Measurements from ENCODE around the gene RNF149. TPM values are rescaled to one million over a fixed set of nuclear protein-coding genes. Genes with fewer than 3 reads are reported as not detected.

RNF149 gene
- total RNA-seq, 1 experiment from 2014 or later: 40.2 TPM

DNA sequence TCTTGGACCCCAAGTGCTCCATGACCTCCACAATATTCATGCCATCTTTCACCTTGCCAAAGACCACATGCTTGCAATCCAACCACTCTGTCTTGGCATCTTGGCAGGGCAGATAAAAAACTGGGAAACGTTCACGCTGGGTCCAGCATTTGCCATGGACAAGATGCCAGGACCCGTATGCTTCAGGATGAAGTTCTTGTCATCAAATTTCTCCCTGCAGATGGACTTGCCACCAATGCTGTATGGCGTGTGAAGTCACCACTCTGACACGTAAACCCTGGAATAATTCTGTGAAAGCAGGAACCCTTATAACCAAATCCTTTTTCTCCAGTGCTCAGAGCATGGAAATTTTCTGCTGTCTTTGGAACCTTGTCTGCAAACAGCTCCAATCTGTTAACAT lies 34.4 kb downstream of the RNF149 start:
- H3K4me2 ChIP-seq (ENCODE audit: low read length): no peak overlapping the region
- no peak for DNase-seq (ENCODE audit: low read depth, low spot score)
- H2AFZ ChIP-seq (ENCODE audit: low read depth, low read length, poor library complexity, severe bottlenecking): no peak overlapping the region
- intact Hi-C loops (cut with micrococcal nuclease): no loop called here
- ChIA-PET POLR2A (interaction anchor here (0.7 kb wide), 1 partner anchor 24 kb away, joined by 3 read pairs; no protein-coding TSS in a partner anchor), RAD21 (ENCODE audit: low non-redundant PET in 1 of 2, low total read pairs in 2 of 2, uncharacterized antibody in 2 of 2, unreplicated experiment in 2 of 2) (no interaction called here), CTCF (no interaction called here)
- H3K79me2 ChIP-seq (ENCODE audit: insufficient read depth, low read length): peaks cover 3% of the 10 kb centered on the region; the same call in 1 of the 2 replicates
- no peak overlapping the region for H3K27ac ChIP-seq (ENCODE audit: low read depth, low read length)
- ATAC-seq: no peak
- H3K27me3 ChIP-seq (ENCODE audit: insufficient read depth, low read length): no peaks in the 10 kb centered on the region
- H3K9me2 ChIP-seq (ENCODE audit: insufficient read depth): no peaks in the 10 kb centered on the region
- H3K36me3 ChIP-seq (ENCODE audit: control insufficient read depth in 1 of 2, insufficient read depth in 2 of 2, low read length in 2 of 2): peaks cover 30 to 50% of the 10 kb centered on the region in 2 experiments
- no peak overlapping the region for H3K9ac ChIP-seq (ENCODE audit: low read length)
- no TSS peak for BruUV-seq (replicated peaks)
- no peaks in the 10 kb centered on the region for H3K4me1 ChIP-seq (ENCODE audit: control insufficient read depth in 1 of 2, insufficient read depth in 2 of 2, low read length in 2 of 2)
- no peak overlapping the region for H3K4me3 ChIP-seq (replicated peaks in 1 of 2; ENCODE audit: low read depth in 1 of 2, low read length in 2 of 2)
- H3K9me3 ChIP-seq (ENCODE audit: control insufficient read depth in 1 of 2, insufficient read depth in 1 of 2, low read depth in 1 of 2, low read length in 2 of 2): no peaks in the 10 kb centered on the region
- no peaks in the 10 kb centered on the region for H4K20me1 ChIP-seq (ENCODE audit: insufficient read depth)
- TF ChIP-seq, protein P1, sequence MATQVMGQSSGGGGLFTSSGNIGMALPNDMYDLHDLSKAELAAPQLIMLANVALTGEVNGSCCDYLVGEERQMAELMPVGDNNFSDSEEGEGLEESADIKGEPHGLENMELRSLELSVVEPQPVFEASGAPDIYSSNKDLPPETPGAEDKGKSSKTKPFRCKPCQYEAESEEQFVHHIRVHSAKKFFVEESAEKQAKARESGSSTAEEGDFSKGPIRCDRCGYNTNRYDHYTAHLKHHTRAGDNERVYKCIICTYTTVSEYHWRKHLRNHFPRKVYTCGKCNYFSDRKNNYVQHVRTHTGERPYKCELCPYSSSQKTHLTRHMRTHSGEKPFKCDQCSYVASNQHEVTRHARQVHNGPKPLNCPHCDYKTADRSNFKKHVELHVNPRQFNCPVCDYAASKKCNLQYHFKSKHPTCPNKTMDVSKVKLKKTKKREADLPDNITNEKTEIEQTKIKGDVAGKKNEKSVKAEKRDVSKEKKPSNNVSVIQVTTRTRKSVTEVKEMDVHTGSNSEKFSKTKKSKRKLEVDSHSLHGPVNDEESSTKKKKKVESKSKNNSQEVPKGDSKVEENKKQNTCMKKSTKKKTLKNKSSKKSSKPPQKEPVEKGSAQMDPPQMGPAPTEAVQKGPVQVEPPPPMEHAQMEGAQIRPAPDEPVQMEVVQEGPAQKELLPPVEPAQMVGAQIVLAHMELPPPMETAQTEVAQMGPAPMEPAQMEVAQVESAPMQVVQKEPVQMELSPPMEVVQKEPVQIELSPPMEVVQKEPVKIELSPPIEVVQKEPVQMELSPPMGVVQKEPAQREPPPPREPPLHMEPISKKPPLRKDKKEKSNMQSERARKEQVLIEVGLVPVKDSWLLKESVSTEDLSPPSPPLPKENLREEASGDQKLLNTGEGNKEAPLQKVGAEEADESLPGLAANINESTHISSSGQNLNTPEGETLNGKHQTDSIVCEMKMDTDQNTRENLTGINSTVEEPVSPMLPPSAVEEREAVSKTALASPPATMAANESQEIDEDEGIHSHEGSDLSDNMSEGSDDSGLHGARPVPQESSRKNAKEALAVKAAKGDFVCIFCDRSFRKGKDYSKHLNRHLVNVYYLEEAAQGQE (IDR thresholded peaks at IDR 0.05; ENCODE audit: low read depth): no peak
- TF ChIP-seq POLR2A (IDR thresholded peaks at IDR 0.05; ENCODE audit: borderline replicate concordance, extremely low read depth, insufficient read depth, insufficient read length) (no peak), CBX3 (IDR thresholded peaks at IDR 0.05; ENCODE audit: low read depth) (no peak), JUND (IDR thresholded peaks at IDR 0.05) (no peak), RAD21 (IDR thresholded peaks at IDR 0.05; ENCODE audit: low read depth) (no peak), EGR1 (IDR thresholded peaks at IDR 0.05; ENCODE audit: low read depth) (no peak), SIN3A (IDR thresholded peaks at IDR 0.05; ENCODE audit: low read depth) (no peak), CEBPB (IDR thresholded peaks at IDR 0.05; ENCODE audit: low read depth) (no peak), FOSL1 (IDR thresholded peaks at IDR 0.05; ENCODE audit: low read depth) (no peak), EZH2 (IDR thresholded peaks at IDR 0.05) (no peak), ZFX (IDR thresholded peaks at IDR 0.05) (no peak), POLR2AphosphoS5 (IDR thresholded peaks at IDR 0.05; ENCODE audit: low read depth, low read length) (no peak)
- TF ChIP-seq, protein P2, sequence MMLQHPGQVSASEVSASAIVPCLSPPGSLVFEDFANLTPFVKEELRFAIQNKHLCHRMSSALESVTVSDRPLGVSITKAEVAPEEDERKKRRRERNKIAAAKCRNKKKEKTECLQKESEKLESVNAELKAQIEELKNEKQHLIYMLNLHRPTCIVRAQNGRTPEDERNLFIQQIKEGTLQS (IDR thresholded peaks at IDR 0.05): no peak
- TF ChIP-seq, protein P3, sequence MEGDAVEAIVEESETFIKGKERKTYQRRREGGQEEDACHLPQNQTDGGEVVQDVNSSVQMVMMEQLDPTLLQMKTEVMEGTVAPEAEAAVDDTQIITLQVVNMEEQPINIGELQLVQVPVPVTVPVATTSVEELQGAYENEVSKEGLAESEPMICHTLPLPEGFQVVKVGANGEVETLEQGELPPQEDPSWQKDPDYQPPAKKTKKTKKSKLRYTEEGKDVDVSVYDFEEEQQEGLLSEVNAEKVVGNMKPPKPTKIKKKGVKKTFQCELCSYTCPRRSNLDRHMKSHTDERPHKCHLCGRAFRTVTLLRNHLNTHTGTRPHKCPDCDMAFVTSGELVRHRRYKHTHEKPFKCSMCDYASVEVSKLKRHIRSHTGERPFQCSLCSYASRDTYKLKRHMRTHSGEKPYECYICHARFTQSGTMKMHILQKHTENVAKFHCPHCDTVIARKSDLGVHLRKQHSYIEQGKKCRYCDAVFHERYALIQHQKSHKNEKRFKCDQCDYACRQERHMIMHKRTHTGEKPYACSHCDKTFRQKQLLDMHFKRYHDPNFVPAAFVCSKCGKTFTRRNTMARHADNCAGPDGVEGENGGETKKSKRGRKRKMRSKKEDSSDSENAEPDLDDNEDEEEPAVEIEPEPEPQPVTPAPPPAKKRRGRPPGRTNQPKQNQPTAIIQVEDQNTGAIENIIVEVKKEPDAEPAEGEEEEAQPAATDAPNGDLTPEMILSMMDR (IDR thresholded peaks at IDR 0.05 in 2 of 3, conservative IDR thresholded peaks at IDR 0.05 in 1 of 3; ENCODE audit: borderline replicate concordance in 1 of 3, insufficient read depth in 1 of 3, low read depth in 2 of 3, low read length in 2 of 3): no peak
- TF ChIP-seq, protein P4, sequence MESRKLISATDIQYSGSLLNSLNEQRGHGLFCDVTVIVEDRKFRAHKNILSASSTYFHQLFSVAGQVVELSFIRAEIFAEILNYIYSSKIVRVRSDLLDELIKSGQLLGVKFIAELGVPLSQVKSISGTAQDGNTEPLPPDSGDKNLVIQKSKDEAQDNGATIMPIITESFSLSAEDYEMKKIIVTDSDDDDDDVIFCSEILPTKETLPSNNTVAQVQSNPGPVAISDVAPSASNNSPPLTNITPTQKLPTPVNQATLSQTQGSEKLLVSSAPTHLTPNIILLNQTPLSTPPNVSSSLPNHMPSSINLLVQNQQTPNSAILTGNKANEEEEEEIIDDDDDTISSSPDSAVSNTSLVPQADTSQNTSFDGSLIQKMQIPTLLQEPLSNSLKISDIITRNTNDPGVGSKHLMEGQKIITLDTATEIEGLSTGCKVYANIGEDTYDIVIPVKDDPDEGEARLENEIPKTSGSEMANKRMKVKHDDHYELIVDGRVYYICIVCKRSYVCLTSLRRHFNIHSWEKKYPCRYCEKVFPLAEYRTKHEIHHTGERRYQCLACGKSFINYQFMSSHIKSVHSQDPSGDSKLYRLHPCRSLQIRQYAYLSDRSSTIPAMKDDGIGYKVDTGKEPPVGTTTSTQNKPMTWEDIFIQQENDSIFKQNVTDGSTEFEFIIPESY (IDR thresholded peaks at IDR 0.05; ENCODE audit: extremely low read depth, insufficient replicate concordance, low read length): no peak

Data from HCT116 (cell line).